MCF 10A (cell line): Measurements from ENCODE around the gene PID1. TPM values are rescaled to one million over a fixed set of nuclear protein-coding genes. Genes with fewer than 3 reads are reported as not detected.

Experiments used
- BruUV-seq: library from RNA; stranded (reverse); fragments of 400-500 nt; replicated peaks from 2 replicates; lab custom pipeline; 2021; lab: Mats Ljungman, UMichigan
- CTCF ChIA-PET: fragments of 300-600 bp; sonication (Branson Sonifier 250); formaldehyde crosslinking; extraction: SDS; loops from one replicate; lab custom pipeline; 2021; ENCODE audit warnings: antibody characterized with exemption, inconsistent platforms; lab: Yijun Ruan, JAX
- POLR2A ChIA-PET: fragments of 300-600, 350-650 bp; sonication (Branson Sonifier 250); formaldehyde crosslinking; extraction: SDS; loops from one replicate; lab custom pipeline; 2020; ENCODE audit warnings: antibody characterized with exemption, inconsistent platforms; lab: Yijun Ruan, JAX
- DNase-seq: peaks from one replicate; pipeline ENCODE4 v3.0.0-alpha.2; 2018; ENCODE audit not compliant: unreplicated experiment
- H3K27ac Mint-ChIP-seq: one replicate; pipeline ENCODE4 v1.8.0; 2022; ENCODE audit warnings: mild to moderate bottlenecking, low read depth, mixed read lengths; ENCODE audit not compliant: unreplicated experiment
- H3K27me3 Mint-ChIP-seq: one replicate; pipeline ENCODE4 v1.8.0; 2022; ENCODE audit warnings: mixed read lengths; ENCODE audit not compliant: insufficient read depth, unreplicated experiment
- H3K36me3 Mint-ChIP-seq: one replicate; pipeline ENCODE4 v1.8.0; 2022; ENCODE audit warnings: mild to moderate bottlenecking, moderate library complexity, mixed read lengths; ENCODE audit not compliant: insufficient read depth, unreplicated experiment
- H3K4me1 Mint-ChIP-seq: one replicate; pipeline ENCODE4 v1.8.0; 2022; ENCODE audit warnings: mixed read lengths; ENCODE audit not compliant: insufficient read depth, unreplicated experiment
- H3K4me3 Mint-ChIP-seq: one replicate; pipeline ENCODE4 v1.8.0; 2022; ENCODE audit warnings: mild to moderate bottlenecking, moderate library complexity, mixed read lengths; ENCODE audit not compliant: unreplicated experiment
- H3K9me3 Mint-ChIP-seq: one replicate; pipeline ENCODE4 v1.8.0; 2022; ENCODE audit warnings: mixed read lengths; ENCODE audit not compliant: unreplicated experiment
- CTCF ChIP-seq: fragments of 200-600 bp; IDR thresholded peaks from one replicate; pipeline ENCODE4 v1.8.0; 2022; ENCODE audit warnings: antibody characterized with exemption, mild to moderate bottlenecking; ENCODE audit not compliant: unreplicated experiment
- intact Hi-C: fragments of 100-400 bp; cut with micrococcal nuclease; formaldehyde crosslinking; loops from 2 replicates; pipeline ENCODE4 v1.14.1; 2022
- total RNA-seq: library from RNA; stranded (reverse); gene quantifications from 2 replicates; pipeline ENCODE4 v1.2.3, GENCODE V29; 2022

The PID1 gene
- total RNA-seq, 1 experiment from 2014 or later: 211 TPM

GRCh38 chr2:229243890-229244560, 27.1 kb downstream of the PID1 start:
- CTCF ChIA-PET: interaction anchor here (0.7 kb wide), 1 partner anchor 38 kb away, joined by 3 read pairs; no protein-coding TSS in a partner anchor
- TF ChIP-seq CTCF: no peak
- no peak overlapping the region for H3K27ac Mint-ChIP-seq
- H3K4me1 Mint-ChIP-seq: peaks cover 28% of the 10 kb centered on the region
- peaks cover 20% of the 10 kb centered on the region for H3K9me3 Mint-ChIP-seq
- POLR2A ChIA-PET: no interaction called here
- peaks cover 59% of the 10 kb centered on the region for H3K36me3 Mint-ChIP-seq
- intact Hi-C loops: no loop called here
- DNase-seq: peak; percentile 43
- no peak overlapping the region for H3K4me3 Mint-ChIP-seq
- BruUV-seq: no TSS peak
- no peaks in the 10 kb centered on the region for H3K27me3 Mint-ChIP-seq

- H3K4me1 Mint-ChIP-seq: peaks cover 28% of the 10 kb centered on the region
- CTCF ChIA-PET: interaction anchor here (1.2 to 1.8 kb wide), 2 partner anchors 32 to 33 kb away, joined by 3 to 7 read pairs; no protein-coding TSS in a partner anchor
Measured at GRCh38 chr2:229240984-229241491, 30.0 kb downstream of the PID1 start.

GRCh38 chr2:229239021-229239420, 32.1 kb downstream of the PID1 start:
- peaks cover 20% of the 10 kb centered on the region for H3K9me3 Mint-ChIP-seq
- H3K27me3 Mint-ChIP-seq: no peaks in the 10 kb centered on the region
- ChIA-PET CTCF (no interaction called here), POLR2A (no interaction called here)
- DNase-seq: no peak
- no peak for TF ChIP-seq CTCF
- no peak overlapping the region for H3K4me3 Mint-ChIP-seq
- peaks cover 32% of the 10 kb centered on the region for H3K4me1 Mint-ChIP-seq
- no peak overlapping the region for H3K27ac Mint-ChIP-seq
- H3K36me3 Mint-ChIP-seq: peaks cover 60% of the 10 kb centered on the region
- BruUV-seq: no TSS peak
- intact Hi-C loops: no loop called here

More at GRCh38 chr2:229240984-229241491, 30.0 kb downstream of the PID1 start:
- H3K36me3 Mint-ChIP-seq: peaks cover 57% of the 10 kb centered on the region
- H3K4me3 Mint-ChIP-seq: no peak overlapping the region
- no TSS peak for BruUV-seq
- no peak overlapping the region for H3K27ac Mint-ChIP-seq
- peaks cover 20% of the 10 kb centered on the region for H3K9me3 Mint-ChIP-seq
- no peaks in the 10 kb centered on the region for H3K27me3 Mint-ChIP-seq
- no peak for DNase-seq
- POLR2A ChIA-PET: interaction anchor here (0.6 to 1.2 kb wide), 4 partner anchors 36 to 119 kb away, joined by 3 to 7 read pairs (median 3); no protein-coding TSS in a partner anchor
- no peak for TF ChIP-seq CTCF
- intact Hi-C loops: no loop called here

GRCh38 chr2:229237270-229237669, 33.8 kb downstream of the PID1 start:
- peaks cover 10% of the 10 kb centered on the region for H3K9me3 Mint-ChIP-seq
- H3K27me3 Mint-ChIP-seq: no peaks in the 10 kb centered on the region
- DNase-seq: no peak
- no peak overlapping the region for H3K4me3 Mint-ChIP-seq
- no peak for TF ChIP-seq CTCF
- no TSS peak for BruUV-seq
- H3K4me1 Mint-ChIP-seq: peaks cover 25% of the 10 kb centered on the region
- intact Hi-C loops: no loop called here
- POLR2A ChIA-PET: interaction anchor here (1.8 kb wide), 1 partner anchor 33 kb away, joined by 5 read pairs; no protein-coding TSS in a partner anchor
- CTCF ChIA-PET: no interaction called here
- peaks cover 45% of the 10 kb centered on the region for H3K36me3 Mint-ChIP-seq
- H3K27ac Mint-ChIP-seq: no peak overlapping the region
